NCI-H2029 treated with DMSO at 0.1 percent for 48 hours (cell line): ENCODE results near the gene NQO2.
"Not testable (repeated sequence)": the region's sequence is repeated elsewhere in the genome, so short reads cannot be mapped to it uniquely, and the experiment has no call there.

Source experiments
- DNase-seq: peaks from one replicate; lab custom pipeline; 2025; lab: John Stamatoyannopoulos, UW

The NQO2 gene

GRCh38 chr6:2970034-2970685 lies 29.5 kb upstream of the NQO2 start:
- no peak for DNase-seq

GRCh38 chr6:2970753-2971419 lies 28.8 kb upstream of the NQO2 start:
- DNase-seq: no peak

- DNase-seq: peak; percentile 30
These were observed 28.1 kb upstream of the NQO2 start, which contains the start of gene SERPINB6 for GRCh38 chr6:2971420-2972218. SERPINB6 (minus strand) TSS chr6:2971567; CDS start chr6:2959332, 12,235 bp downstream.

GRCh38 chr6:2972219-2972487 lies 27.5 kb upstream of the NQO2 start:
- not testable (repeated sequence) for DNase-seq

GRCh38 chr6:2972685-2973084 lies 27.0 kb upstream of the NQO2 start:
- DNase-seq: not testable (repeated sequence)

GRCh38 chr6:2973180-2973579 lies 26.5 kb upstream of the NQO2 start:
- not testable (repeated sequence) for DNase-seq

- no peak for DNase-seq
These were observed 26.0 kb upstream of the NQO2 start for GRCh38 chr6:2973676-2974075.

- no peak for DNase-seq
These were observed 23.6 kb upstream of the NQO2 start for GRCh38 chr6:2976060-2976459.

GRCh38 chr6:2976571-2977085 lies 23.1 kb upstream of the NQO2 start:
- DNase-seq: no peak

- DNase-seq: no peak
These were observed 22.4 kb upstream of the NQO2 start for GRCh38 chr6:2977290-2977689.

GRCh38 chr6:2977799-2978590 lies 21.7 kb upstream of the NQO2 start:
- no peak for DNase-seq

- no peak for DNase-seq
These were observed 20.8 kb upstream of the NQO2 start for GRCh38 chr6:2978923-2979322.

GRCh38 chr6:2979819-2980464 lies 19.8 kb upstream of the NQO2 start:
- DNase-seq: no peak

- no peak for DNase-seq
These were observed 19.2 kb upstream of the NQO2 start for GRCh38 chr6:2980465-2980855.

GRCh38 chr6:2982426-2983117 lies 17.1 kb upstream of the NQO2 start:
- DNase-seq: no peak

GRCh38 chr6:2984738-2985406 lies 14.8 kb upstream of the NQO2 start:
- DNase-seq: no peak

- no peak for DNase-seq
These were observed 12.9 kb upstream of the NQO2 start for GRCh38 chr6:2986722-2987221.

GRCh38 chr6:2988094-2988425 lies 11.6 kb upstream of the NQO2 start:
- DNase-seq: no peak

- peak; percentile 84 for DNase-seq
These were observed 11.0 kb upstream of the NQO2 start for GRCh38 chr6:2988426-2989331.
